Stimulated activated CD8-positive, alpha-beta memory T cell treated with anti-CD3 and anti-CD28 coated beads, Interleukin-12 subunit alpha, Interleukin-12 subunit beta, amount 100 ng/mL, for 1 hour (primary cell): ENCODE measurements around the gene SPX.

Source experiments
- DNase-seq: peaks from one replicate; pipeline ENCODE4 v3.0.0-alpha.2; 2020; ENCODE audit warnings: low read depth

Gene SPX

DNA sequence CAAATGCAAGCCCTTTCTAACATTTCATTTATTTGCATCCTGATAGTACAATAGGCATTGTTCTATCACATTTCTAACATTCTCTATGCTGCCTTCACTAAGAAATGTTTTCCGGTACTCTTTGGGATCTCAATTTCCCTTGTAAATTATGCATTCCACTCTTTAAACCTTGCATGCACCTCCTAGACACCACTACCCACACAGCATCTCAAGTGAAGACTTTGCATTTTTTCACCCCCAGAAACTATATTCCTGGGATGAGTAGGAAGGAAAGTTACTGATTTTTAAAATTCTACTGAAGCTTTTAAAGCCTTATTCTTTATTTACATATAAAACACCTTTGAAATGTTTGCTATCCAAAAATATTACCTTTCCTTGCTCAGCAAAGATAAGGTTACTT lies 51.4 kb downstream of the SPX start:
- no peak for DNase-seq

DNA sequence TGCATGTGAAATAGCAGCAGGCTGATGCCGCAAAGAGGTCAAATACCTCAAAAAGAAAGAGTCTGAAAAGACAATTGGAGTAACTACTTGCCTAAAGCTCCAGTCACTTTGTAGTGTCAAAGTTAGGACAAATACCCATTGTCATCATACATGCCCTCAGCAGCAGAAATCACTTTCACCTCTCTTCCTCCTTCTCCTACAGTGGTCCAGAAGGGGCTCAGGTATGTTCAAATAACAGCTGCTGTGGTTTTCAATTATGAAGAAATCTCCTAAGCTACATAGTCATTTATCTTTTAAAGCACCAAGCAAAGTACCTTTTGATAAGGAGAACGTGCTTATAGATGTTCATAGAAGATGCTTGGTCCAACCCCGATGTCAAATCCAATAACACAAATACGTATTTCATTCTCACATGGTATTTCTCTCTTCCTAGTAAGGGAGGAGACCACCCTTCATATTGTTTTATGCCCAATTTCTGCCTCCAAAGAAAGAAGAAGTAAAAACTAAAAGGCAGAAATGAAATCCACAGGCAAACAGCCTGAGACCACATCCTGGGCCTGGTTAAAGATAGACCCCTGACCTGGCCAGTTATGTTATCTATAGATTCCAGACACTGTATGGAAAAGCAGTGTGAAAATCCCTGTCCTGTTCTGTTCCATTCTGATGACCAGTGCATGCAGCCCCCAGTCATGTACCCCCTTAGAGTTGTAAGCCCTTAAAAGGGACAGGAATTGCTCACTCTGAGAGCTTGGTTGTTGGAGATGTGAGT lies 54.8 kb downstream of the SPX start:
- no peak for DNase-seq
